Stimulated activated CD4-positive, alpha-beta T cell treated with anti-CD3 and anti-CD28 coated beads, Interleukin-2, amount 100 ng/mL, for 24 hours (primary cell): ENCODE results near the gene WASHC4.
"Not testable (repeated sequence)": the region's sequence is repeated elsewhere in the genome, so short reads cannot be mapped to it uniquely, and the experiment has no call there.

Experiments
- DNase-seq, 2 donors: peaks; one replicate each; pipeline ENCODE4 v3.0.0-alpha.2; 2020

The WASHC4 gene

DNA sequence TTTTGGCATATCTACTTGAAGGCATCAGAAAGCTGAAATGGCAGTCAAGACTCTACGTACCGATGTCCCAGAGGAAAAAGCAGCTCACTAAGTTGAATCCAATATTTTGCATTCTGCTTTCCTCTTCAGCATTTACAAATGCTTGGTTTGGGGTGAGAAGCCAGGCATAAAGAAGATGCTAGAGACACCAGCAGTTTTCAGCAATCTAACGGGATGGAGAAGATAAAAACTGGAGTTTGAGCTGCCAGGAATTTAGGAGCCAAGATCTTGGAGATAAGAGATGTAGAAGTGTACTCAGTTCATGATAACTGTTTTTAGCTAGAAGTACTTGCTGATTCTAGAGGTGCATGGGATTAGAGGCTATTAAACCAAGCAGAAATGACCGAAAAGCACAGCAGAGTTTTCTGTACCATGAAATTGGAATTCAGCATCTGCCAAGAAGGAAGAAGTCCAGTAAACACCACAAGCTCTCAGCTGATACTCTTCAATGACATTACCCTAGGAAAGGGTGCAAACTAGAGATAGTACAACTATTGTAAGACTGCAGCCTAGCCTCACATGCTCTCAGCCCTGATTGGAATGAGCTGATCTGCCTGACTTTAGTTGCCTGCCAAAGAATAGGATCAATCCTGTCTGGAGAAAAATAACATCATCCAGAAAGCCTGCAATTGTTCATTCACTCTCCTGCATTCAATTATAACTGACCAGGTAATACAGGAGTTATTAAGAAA, 15.9 kb upstream of the WASHC4 start:
- DNase-seq = no peak

- DNase-seq = no peak
These were observed 15.2 kb upstream of the WASHC4 start for GRCh38 chr12:105092336-105092735.

- not testable (repeated sequence) for DNase-seq
These were observed 12.2 kb upstream of the WASHC4 start for GRCh38 chr12:105095338-105095737.

- no peak for DNase-seq
These were observed 8.2 kb upstream of the WASHC4 start for GRCh38 chr12:105099356-105099755.

- DNase-seq = no peak
These were observed 7.1 kb upstream of the WASHC4 start for GRCh38 chr12:105100207-105100985.

- no peak for DNase-seq
These were observed 6.5 kb upstream of the WASHC4 start for GRCh38 chr12:105100998-105101397.

DNA sequence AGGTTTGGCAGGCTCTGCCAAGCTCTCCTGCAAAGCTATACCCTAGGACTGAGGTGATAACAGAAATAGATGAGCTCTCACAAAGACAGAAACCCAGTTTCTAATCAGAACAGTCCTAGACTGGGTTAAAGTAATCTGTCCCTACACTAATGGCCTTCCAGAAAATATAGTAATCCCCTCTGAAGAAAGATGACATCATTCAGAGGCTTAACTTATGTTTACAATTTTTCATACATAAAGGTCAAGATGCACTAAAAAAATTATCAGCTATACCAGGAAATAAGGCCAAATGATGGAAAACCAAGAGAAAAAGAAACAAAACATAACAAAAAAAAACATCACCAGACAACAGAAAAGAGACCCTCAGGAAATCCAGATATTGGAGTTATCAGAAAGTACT, 4.9 kb upstream of the WASHC4 start:
- no peak for DNase-seq

GRCh38 chr12:105104762-105105161, 2.8 kb upstream of the WASHC4 start:
- no peak for DNase-seq

DNA sequence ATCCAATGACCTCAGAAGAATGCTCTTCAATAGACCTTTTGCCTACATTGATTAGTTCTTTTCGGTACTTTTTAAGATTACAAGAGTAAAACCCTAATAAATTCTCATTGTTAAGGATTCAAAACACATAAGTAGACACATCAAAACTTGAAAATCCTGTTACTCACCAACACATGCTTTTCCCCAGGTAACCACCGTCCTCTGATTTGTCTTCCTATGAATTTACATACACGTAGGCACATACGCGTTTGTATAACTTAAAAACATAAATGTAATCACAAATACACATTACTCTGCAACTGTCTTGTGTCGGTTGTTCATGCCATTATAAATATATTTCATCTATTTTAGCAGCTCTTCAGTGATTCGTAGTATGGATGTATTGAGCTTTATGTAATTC, 910 bp upstream of the WASHC4 start:
- DNase-seq = no peak

GRCh38 chr12:105107171-105107493, 399 bp upstream of the WASHC4 start:
- DNase-seq = no peak

GRCh38 chr12:105109465-105110212, 2.1 kb downstream of the WASHC4 start:
- no peak for DNase-seq

DNA sequence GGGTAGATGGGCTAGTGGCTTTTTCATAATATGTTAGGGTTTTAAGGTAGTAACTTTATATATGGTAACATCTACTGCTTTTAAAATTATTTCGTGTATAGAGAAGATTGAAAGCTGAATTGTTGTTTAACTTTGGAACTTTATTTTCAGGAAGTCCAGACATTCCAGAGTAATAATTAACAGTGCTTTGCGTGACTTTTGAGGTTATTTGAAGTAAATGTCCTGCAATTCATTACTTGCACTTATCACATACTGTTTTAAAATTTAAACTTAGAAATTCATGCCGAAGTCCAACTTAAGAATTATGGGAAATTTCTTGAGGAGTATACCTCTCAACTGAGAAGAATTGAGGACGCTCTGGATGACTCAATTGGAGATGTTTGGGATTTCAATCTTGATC, 3.3 kb downstream of the WASHC4 start:
- DNase-seq = no peak

GRCh38 chr12:105113094-105113493, 5.6 kb downstream of the WASHC4 start:
- DNase-seq = no peak

DNA sequence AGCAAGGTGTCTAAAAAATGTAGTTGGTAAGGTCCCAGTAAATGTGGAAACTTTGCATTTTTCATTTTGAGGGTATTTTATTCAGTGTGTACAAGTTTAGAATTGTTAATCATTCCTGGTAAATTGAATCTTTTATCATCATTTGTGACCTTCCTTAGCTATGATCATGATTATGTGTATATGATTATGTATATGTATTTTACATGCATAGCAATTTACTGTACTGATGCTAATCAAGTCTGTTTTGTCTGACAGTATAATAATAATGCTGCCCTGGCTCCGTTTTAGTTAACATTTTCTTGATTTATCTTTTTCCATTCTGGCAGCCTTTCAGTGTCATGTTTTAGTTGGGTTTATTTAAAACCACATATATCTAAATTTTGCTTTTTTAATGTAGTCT, 9.4 kb downstream of the WASHC4 start:
- no peak for DNase-seq

- no peak for DNase-seq
These were observed 13.0 kb downstream of the WASHC4 start for GRCh38 chr12:105120551-105120950.

GRCh38 chr12:105138248-105138647, 30.7 kb downstream of the WASHC4 start:
- DNase-seq = no peak

GRCh38 chr12:105141320-105141922, 33.9 kb downstream of the WASHC4 start:
- no peak for DNase-seq

- no peak for DNase-seq
These were observed 34.7 kb downstream of the WASHC4 start for GRCh38 chr12:105142259-105142658.

- no peak for DNase-seq
These were observed 48.7 kb downstream of the WASHC4 start for GRCh38 chr12:105156260-105156659.

- no peak for DNase-seq
These were observed 50.1 kb downstream of the WASHC4 start for GRCh38 chr12:105157606-105158005.

- DNase-seq = no peak
These were observed 51.3 kb downstream of the WASHC4 start for GRCh38 chr12:105158876-105159275.

GRCh38 chr12:105162174-105162573, 54.6 kb downstream of the WASHC4 start:
- no peak for DNase-seq

DNA sequence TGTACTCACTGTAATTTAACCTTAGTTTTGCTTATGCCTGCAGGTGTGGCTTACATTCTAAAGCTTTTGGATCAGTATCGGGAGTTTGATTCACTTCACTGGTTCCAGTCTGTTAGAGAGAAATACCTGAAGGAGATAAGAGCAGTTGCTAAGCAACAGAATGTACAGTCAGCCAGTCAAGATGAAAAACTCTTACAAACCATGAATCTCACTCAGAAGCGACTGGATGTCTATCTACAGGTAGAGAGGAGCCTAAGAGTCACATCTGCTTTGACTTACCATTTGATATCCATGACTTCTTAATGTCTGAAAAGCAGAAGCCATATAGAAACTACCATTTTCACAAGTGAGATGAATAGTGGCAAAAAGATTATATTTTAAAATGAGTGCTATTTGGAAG, 56.5 kb downstream of the WASHC4 start:
- DNase-seq = no peak

DNA sequence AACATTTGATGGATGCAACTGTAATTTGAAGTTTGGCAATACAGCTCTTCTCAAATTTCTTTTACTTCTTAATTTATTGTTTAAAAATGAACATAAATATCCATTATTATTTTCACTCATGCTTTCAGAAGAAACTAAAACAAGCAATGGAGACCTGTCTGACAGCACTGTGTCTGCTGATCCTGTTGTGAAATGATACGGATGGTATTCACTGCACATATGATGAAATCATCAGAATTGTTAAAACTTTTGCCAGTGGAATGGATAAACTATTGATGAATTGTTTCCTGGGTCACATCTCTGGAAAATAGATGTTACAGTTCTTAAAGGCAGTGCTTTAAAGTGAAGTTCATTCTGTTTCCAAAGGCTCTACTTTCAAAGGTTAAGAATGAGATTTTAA, 59.2 kb downstream of the WASHC4 start:
- DNase-seq = no peak
